Suppressor macrophage treated with lipopolysaccharide for 1 hour (primary cell): ENCODE results near the gene CTIF.
"Not testable (repeated sequence)": the region's sequence is repeated elsewhere in the genome, so short reads cannot be mapped to it uniquely, and the experiment has no call there.

Experiments used
- DNase-seq, 3 donors: peaks; one replicate each; pipeline ENCODE4 v3.0.0-alpha.2; 2020 to 2022

Gene CTIF

DNA sequence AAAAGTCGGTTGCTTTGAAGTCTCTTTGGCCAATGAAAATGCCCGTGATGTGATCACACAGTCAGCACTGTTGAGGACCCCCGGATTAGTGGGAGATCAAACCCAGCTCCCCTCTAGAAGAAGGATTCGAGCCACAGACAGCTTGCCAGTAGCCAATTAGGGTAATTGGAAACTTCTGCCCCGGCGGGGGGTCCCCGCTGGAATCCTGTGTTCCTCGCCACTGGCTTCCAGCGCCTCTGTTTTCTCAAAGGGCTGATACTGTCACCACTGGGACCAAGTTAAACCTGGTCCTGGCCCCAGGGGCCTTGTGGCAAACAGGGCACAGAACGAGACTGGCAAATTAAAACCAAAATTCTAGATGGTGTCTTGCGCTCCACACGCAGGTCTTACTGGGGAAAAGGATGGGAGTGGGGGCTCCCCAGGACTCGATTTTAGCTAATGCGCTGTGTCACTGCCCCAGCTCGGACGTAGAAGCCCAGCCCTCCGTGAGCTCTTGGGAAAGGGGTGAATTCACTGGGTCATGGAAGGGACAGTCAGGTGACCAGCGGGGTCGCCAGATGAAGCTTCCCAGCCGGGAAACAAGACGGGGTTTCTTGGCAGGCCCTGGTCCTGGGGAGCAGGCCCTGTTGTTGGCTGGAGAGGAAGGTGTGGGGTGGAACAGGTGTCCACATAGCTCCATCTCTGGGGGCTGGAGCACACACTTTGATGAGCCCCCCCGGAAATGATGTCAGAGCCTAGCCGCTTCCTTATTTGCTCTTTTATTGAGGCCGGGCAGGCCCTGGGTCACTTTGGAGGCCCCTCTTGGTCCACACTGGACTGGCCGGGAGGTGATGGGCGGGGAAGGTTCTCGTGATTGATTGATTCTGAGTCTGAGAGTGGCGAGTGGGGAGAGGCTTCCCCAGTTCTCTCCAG, 321.7 kb downstream of the CTIF start:
- DNase-seq: no peak

DNA sequence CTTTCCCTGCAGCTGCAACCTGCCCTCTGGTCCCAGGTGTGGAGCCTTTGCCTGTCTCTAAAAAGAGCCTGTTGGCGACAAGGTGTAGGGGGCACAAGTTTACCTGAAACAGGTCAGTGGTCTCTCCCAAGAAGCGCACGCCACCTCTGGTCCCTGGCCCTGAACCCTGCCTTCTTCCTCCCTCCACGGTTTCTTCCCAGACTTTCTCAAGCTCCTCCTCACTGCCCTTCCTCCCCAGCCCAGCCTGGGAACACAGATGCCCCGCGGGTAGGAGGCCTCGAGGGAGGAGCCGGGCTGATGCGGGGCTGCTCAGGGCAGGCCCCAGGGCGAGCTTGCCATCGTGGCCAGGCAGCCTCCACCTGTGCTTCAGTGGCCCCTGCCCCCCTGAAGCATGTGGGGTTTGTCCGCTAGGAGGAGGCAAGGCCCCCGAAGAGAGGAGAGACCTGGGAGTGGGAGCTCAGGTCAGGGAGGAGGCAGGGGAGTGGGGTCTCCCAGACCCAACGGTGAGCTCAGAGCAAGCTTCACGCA, 322.4 kb downstream of the CTIF start:
- no peak for DNase-seq

DNA sequence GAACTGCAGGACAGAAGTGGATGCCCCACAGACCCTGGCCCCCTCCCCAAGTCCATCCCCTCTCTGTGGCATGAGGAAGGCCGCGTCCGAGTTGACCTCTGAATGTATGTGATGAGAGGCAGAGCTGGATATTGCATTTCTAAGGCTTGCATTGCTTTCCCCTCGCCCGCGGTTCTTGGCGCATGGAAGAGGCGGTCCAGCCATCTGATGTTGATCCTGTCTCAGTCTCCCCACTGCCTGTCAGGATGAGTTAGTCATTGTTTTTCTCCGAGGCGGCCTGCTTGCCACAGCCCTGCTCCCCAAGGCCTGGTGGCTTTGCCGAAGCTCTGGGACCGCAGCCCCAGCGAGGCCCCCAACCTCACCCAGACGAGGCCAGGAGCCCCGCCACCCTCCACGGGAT, 323.3 kb downstream of the CTIF start:
- no peak for DNase-seq

DNA sequence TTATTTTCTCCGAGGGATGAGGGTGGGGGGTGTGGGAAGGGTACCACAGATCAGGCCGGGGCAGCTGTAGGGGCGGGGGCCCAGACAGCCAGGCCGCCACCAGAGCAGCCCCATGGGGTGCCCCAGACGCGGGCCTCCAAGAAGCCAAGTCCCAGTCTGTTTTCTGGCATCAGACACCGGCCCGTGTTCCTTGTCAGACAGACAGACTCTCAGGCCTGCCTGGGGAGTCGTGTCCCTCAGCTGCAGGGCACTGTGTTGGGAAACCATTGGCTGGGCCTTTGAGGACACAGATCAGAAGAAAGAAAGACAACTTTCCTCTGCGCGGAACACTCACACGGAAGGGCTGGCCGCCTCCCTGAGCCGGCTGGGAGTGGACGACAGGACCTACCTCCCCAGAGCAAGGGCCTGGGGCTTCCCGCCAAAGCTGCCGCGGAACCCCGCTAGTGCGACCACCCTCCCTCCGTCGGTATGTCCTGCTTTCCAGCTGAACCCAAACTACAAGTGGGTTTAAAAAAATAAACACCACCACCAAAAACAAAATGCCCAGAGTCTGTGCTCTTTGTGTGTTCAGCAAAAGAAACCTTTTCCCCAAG, 323.9 kb downstream of the CTIF start:
- DNase-seq: no peak

DNA sequence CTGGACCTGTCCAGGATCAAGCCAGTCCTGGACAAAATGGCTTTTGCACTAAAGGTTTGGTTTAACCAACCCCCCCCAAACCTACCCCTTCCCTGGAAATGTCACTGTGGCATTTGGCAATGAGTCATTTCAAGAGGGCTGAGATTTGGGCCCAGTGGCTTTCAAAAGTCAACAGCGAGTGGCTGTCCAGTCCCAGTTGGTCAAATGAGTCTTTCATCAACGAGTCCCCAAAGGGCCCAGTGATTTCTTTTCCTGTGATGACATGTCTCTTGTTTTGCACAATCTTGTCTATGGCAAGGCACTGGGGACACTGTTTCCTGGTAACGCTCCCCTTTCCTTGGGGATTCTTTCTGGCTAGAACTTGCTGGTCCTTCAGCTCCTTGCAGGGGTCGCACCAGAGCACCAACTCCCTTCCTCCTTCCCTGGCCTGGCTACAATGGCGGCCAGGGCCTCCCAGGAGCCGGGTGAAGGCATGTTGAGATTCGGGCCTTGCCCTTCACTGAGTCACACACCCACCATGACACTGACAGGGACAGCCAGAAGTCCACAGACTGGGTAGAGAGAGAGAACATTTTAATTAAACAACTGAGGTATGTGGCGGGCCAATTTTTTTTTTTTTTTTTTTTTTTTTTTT, 324.7 kb downstream of the CTIF start:
- DNase-seq: peak in 2 of 3 donors; percentile 53 to 60

DNA sequence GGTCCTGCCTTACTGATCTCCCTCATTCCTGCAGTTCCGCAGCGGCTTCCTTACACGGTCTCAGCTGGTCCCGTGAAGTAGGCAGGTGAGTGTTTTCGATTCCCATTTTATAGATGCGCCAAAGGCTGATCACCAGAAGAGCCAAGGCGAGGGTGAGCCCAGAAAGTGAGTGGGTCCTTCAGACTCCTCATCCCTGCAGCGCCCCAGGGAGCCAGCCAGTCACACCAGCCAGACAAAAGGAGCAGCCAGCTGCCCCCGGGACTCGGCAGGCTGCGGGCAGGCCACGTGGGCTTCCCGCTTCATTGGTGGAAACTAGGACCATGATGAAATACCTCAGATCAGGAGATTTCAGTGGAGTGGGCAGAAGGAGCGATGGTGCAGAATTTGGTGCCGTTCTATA, 326.0 kb downstream of the CTIF start:
- DNase-seq: no peak

DNA sequence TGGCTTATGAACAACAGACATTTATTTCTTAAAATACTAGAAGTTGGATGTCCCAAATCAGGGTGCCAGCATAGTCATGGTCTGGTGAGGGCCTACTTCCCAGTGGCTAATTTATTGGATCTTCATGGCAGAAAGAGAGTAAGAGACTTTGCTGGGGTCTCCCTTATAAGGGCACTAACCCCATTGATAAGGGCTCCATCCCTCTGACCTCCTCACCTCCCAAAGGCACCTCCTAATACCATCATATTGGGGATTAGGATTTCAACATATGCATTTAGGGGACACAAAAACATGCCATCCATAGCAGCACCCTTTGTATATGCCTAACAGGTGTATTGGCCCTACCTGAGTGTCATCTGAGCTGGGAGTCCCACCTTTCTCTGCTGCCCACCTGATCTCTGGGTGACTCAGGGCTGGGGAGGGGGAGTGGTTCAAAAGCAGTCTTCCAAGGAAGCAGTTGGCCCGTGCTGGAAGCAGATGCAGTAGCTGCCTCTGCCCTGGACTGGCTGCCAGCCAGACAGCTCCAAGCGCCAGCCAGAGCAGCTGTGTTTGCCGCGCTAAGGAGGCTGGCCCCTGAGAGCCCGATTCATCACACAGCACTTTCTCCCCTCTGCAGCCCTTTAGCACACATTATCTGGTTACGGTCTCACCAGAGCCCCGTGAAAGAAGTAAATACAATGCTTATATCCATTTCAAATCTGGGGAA, 327.4 kb downstream of the CTIF start:
- no peak for DNase-seq

DNA sequence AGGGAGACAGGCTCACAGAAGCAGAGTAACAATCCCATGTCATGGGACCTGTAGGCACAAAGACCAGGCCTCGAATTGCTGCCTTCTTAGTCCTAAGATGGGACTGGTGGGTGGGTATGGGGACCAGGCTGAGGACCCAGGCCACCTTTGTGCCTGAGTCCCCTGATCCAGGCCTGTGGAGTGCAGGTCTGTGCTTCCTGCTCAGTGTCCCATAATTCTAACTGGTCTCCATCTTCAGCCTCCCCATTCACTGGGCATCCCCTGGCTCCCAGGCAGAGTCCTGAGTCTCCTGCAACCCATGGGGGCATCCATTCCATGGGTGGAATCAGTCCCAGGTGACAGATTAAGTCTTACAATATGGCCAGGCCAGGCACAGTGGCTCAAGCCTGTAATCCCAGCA, 328.0 kb downstream of the CTIF start:
- no peak for DNase-seq

DNA sequence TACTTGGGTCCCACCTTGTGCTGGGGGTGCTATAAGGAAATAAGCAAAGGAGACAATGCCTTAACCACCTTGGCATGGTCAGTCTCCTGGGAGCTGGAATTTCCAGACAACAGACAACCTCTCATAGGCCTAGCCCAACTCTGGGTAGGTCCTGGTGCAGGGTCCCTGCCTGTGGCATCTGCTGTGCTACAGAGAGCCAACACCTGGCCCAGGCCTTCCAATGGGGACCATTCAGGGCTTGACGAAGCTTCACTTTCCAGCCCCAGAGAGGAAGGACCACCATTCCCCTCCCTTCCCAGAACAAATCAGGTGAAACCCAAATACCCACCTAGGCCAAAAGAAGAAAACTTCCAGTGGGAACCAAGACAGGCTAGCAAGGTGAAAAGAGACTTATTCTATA, 329.1 kb downstream of the CTIF start:
- DNase-seq: no peak

DNA sequence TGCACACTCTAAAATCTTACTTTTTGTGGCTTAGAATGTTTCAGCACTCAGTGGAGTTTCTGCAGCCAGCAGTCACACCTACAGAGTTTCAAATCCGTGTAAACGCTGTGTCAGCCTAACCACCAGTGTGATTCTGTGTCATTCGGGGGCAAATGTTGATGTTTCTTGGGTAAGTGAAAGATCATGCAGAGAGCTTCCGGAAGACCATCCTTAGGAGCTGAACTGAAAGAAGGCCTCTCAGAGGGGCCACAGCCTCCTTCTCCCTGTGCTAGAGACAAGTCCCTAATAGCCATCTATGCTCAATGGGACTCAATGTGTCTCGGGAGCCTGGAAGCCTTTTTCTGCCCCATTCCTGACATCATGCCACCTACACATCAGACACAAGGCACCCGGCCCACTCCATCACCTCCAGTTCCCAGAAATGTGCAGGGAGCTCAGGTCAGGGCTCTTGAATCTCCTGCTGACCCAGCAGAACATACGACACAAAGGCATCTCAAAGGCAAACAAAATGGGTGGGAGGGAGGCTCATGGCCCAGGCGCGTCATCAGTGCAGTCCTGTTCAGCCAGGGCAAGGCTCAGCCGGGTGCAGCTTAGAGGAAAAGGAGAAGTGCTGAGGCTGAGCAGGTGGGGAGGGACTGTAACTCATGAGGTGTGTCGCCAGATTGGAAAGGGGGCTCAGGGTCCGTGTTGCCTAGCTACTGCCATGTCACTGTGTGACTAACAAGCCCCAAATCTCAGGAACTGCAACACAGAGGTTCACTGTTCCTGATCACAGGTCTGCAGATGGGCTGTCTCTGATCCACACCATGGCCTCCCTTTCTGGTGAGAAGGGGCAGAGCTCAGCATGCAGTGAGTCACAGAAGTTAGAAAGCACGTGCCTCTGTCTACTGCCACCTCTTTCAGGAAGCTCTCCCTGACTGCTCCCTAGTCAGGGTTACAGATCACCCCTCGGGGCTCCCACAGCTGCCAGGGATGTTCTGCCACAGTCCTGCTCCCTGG, 329.9 kb downstream of the CTIF start:
- peak; percentile 84 to 88 (median 85) for DNase-seq

DNA sequence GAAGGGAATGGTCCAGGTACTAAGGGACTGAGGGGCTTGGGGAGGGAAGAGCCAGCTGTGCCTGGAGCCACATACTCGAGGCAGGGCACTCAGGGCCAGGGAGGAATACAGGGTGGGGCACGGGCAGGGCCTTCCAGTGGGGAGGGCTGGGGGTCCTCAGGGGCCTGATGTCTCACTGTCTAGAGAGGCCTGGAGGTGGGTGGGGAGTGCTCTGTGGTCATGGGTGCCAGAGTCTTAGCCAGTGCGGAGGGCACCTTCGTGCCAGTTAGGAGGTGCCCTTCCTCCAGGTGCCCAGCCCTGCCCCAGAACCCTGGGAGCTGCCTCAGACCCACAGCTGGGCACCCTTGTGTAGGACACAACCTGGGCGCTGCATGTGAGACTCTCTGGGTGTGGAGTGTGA, 330.8 kb downstream of the CTIF start:
- no peak for DNase-seq

DNA sequence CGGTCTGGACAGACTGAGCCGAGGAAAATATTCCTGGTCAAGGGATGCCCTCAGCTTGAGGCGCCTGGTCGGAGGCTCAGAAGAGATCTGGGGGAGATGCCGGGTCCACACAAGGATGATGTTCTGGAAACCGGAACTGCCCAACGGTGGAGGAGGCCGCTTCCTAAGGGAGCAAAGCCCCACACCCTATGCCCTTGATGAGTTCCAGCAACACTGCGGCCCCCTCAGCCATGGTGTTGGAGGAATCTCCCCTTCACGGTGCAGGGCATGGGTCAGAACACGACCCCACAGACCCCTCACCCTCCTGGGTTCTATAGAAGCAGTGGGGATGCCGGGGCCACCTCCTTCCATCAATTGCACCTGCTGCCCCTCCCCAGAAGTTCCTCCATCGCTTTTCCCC, 332.1 kb downstream of the CTIF start:
- not testable (repeated sequence) for DNase-seq

DNA sequence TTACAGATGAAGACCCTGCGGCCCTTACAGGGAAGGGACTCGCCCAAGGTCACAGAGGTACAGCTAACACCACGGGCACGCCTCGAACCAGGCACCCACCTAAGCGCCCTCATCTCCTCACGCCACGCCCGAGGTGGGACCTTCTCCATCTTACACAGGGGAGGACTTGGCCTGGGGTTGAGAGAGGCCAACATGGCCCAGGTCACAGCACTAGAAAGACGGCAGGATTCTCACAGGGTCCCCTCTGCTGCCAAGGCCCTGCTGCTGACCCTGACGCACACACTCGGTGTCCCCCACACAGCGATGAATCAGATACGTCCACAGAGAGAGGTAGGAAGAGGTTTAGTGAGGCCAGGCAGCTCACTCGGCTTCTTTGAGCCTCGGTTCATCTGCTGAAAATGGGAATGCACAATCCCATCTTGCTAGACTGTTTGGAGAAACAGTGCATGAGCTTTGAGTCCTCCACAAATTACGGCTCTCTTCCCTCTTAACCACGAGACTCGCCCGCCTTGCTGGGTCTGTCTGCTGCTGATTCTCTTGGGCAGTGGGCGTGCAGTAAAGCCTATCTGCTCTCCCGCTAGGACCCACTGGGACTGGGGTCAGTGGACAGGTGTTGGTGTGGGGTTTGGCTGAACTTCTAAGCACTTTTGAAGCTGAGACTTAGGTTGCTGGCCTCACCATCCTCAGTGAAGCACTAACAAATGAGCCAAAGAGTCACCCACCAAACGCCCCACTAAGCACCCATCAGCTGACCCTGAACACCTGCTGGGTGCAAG, 332.7 kb downstream of the CTIF start:
- no peak for DNase-seq

DNA sequence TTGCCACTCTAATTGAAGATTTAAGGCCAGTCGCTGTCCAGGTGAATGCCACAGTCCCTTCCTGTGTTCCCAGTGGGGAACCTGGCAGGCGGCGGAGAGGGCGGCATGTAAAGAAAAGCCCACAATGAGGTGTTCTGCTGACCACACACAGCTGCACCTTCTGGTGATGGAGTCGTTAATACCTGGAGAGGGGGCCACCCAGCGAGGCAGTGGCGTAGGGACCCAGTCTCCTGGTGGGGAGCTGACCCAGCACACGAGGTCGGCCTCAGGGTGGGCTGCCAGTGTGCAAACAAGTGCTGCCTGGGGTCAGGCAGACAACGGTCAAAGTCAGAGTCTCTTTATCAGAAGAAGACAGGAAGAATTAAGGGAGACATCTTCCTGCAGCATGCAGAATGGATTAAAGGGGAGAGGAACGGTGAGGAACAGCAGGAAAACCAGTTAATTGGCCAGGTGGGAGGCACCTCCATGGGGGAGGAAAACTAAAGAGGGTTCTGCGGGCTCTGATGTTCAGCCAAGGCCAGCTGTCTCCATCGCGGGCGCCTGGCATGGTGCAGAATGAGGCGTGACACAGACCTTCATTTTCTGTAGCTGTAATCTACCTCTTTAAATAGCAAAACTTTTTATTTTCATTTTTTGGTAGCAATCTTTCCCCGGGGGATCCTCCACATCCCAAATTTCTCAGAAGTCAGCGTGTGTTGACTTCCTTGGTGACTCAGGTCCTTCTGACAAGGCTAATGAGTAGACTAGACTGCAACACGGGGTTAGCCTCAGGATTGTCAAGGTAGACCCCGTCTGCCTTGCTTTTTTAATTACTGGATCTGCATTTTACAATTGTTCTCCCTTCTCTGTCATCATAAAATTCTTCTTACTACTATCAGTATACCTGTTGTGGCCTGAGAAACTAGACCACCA, 333.7 kb downstream of the CTIF start:
- peak; percentile 75 to 89 (median 82) for DNase-seq

DNA sequence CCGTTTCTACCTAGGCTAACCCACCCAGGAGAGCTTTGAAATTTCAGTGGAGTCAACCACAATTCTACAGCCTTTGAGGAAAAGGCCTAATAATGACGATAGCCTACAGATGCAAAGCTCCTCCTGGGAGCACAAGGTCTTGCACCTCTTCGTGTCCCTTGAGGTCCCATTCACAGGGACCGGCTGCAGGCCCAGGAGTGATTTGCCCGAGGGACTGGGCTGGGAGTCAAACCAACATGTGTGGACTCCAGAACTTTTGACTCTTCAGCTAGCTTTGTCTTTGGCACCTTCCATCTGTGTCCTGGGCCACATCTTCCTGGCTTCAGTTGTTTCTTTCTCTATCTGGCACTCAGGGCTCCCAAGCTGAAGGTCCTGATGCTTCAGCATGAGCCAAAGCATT, 335.4 kb downstream of the CTIF start:
- no peak for DNase-seq

DNA sequence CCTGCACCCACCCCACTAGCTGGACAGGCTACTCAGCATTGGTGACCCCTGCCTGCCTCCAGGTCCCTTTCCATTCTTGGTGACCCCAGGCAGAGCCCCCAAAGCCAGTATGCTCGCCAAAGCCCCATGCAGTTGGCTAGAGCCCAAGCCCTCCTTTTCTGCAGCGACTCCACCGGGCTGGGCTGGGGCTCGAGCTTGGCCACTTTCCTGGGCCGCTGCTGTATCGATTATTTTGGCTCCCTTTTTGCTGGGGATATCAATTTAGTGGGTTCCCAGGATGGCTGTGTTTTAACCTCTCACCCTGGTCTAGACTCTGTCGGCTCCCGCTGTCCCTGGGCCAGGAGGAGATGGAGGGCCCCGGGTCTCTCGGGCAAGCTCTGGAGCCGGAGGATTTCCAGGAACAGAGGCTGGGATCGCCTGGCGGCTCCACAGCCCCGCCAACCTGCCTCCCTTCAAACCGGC, 335.9 kb downstream of the CTIF start:
- no peak for DNase-seq

DNA sequence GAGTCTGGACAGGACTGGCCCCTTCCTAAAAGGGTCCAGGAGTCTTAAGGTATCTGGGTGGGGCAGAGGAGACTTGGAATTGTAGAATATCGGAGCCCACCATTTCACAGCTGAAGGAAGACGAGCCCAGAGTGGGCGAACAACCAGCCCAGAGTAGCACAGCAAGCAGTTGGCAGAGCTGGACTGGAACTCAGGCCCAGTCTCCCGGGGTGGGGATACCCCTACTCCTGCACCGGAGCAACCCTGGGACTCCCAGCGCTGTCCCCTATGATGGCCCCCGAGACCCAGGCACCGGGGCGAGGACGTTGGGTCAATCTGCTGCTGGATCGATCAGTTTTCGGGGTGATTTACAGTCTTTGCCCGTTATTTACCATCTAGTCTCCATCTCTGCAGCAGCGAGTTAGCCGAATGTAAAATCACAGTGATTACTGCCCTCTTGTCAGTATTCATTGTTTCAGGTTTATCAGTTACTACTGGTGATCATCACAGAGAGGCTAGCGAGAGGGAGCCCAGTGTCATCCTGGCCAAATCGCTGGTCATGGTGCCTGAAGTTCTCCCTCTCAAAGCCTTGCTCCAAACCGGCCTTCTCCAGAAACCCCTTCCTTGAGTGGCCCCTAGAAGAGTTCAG, 336.6 kb downstream of the CTIF start:
- no peak for DNase-seq

DNA sequence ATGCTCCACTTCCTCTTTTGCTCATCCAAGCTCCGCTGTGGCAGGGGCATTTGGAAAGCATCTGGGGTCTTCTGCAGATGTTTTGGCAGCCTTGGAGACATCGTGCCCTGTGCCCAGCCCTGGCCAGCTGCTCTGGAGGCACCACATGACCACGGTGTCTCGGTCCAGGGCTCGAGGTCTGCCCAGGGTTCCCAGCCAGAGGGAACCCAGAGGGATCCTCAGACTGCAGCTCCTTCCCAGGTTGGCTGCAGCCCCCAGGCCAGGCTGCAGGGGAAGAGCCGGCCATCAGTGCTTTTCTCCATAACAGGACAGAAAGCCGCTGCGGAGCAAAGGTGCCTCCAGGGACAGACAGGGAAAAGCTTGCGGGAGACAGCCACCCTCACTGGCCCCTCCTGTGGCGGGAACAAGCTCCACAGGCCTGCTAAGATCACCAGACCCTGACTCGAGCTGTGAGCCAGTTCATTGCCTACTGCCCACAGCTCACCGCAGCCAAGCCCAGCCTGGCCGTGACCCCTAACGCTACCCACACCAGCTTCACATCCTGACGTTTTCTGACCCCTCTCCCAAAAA, 337.2 kb downstream of the CTIF start:
- DNase-seq: no peak

DNA sequence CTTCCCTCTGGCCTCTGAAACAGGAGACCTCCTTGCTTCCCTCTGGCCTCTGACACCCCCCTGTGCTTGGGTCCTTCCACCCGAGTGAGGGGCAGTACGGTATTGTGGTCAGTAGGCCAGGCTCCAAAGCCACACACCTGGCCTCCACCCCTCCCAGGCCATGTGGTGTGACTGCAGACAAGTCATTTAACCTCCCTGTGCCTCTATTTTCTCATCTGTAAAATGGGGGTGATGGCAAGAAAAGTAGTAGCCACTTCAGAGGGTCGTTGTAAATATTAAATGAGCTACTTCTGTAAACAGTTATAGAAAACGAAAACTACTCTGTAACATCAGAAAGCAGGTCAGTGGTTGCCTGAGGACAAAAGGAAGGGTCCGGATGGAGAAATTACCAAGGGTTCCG, 337.8 kb downstream of the CTIF start:
- no peak for DNase-seq
